Embryonic facial prominence (tissue), 1 donor: ENCODE results near the gene RALGPS1.

Experiments
- DNase-seq: peaks from one replicate; pipeline ENCODE4 v3.0.0-alpha.2; 2016; ENCODE audit errors: extremely low spot score

RALGPS1 gene

GRCh38 chr9:127098916-127099553 is 184.5 kb downstream of the RALGPS1 start:
- DNase-seq: no peak

- no peak for DNase-seq
Measured at GRCh38 chr9:127099664-127100063, 185.1 kb downstream of the RALGPS1 start.

- no peak for DNase-seq
Measured at GRCh38 chr9:127102176-127102575, 187.6 kb downstream of the RALGPS1 start.

- DNase-seq: no peak
Measured at GRCh38 chr9:127102788-127103187, 188.2 kb downstream of the RALGPS1 start.

GRCh38 chr9:127104581-127105311 is 190.2 kb downstream of the RALGPS1 start:
- no peak for DNase-seq

GRCh38 chr9:127105805-127106465 is 191.4 kb downstream of the RALGPS1 start:
- no peak for DNase-seq

GRCh38 chr9:127106466-127106855 is 191.9 kb downstream of the RALGPS1 start:
- DNase-seq: no peak

- DNase-seq: no peak
Measured at GRCh38 chr9:127107171-127107928, 192.8 kb downstream of the RALGPS1 start.

GRCh38 chr9:127107929-127108876 is 193.6 kb downstream of the RALGPS1 start:
- DNase-seq: no peak

GRCh38 chr9:127109212-127109711 is 194.7 kb downstream of the RALGPS1 start:
- no peak for DNase-seq

- DNase-seq: no peak
Measured at GRCh38 chr9:127112056-127112455, 197.5 kb downstream of the RALGPS1 start.

- DNase-seq: no peak
Measured at GRCh38 chr9:127112735-127113161, 198.2 kb downstream of the RALGPS1 start.

GRCh38 chr9:127113191-127113972 is 198.8 kb downstream of the RALGPS1 start:
- DNase-seq: no peak

- DNase-seq: no peak
Measured at GRCh38 chr9:127114606-127115005, 200.0 kb downstream of the RALGPS1 start.

GRCh38 chr9:127116088-127116726 is 201.6 kb downstream of the RALGPS1 start:
- no peak for DNase-seq

- no peak for DNase-seq
Measured at GRCh38 chr9:127116957-127117356, 202.4 kb downstream of the RALGPS1 start.

GRCh38 chr9:127117801-127118200 is 203.2 kb downstream of the RALGPS1 start:
- no peak for DNase-seq

GRCh38 chr9:127118597-127119319 is 204.2 kb downstream of the RALGPS1 start:
- DNase-seq: no peak

- no peak for DNase-seq
Measured at GRCh38 chr9:127119320-127119709, 204.7 kb downstream of the RALGPS1 start.
